ENCODE measurements around the gene ZNF385A.

ZNF385A gene

GRCh38 chr12:54358945-54359761 is 25.4 kb downstream of the ZNF385A start (continued):
- TF ChIP-seq ZNF274 (IDR thresholded peaks at IDR 0.05; ENCODE audit: low read length): no peak
- TF ChIP-seq ZNF274 (tag by site-specific recombination; IDR thresholded peaks at IDR 0.05; ENCODE audit: borderline replicate concordance): no peak
- no peak for TF ChIP-seq ZNF140 (tag by site-specific recombination; IDR thresholded peaks at IDR 0.05)
- TF ChIP-seq, protein P1, sequence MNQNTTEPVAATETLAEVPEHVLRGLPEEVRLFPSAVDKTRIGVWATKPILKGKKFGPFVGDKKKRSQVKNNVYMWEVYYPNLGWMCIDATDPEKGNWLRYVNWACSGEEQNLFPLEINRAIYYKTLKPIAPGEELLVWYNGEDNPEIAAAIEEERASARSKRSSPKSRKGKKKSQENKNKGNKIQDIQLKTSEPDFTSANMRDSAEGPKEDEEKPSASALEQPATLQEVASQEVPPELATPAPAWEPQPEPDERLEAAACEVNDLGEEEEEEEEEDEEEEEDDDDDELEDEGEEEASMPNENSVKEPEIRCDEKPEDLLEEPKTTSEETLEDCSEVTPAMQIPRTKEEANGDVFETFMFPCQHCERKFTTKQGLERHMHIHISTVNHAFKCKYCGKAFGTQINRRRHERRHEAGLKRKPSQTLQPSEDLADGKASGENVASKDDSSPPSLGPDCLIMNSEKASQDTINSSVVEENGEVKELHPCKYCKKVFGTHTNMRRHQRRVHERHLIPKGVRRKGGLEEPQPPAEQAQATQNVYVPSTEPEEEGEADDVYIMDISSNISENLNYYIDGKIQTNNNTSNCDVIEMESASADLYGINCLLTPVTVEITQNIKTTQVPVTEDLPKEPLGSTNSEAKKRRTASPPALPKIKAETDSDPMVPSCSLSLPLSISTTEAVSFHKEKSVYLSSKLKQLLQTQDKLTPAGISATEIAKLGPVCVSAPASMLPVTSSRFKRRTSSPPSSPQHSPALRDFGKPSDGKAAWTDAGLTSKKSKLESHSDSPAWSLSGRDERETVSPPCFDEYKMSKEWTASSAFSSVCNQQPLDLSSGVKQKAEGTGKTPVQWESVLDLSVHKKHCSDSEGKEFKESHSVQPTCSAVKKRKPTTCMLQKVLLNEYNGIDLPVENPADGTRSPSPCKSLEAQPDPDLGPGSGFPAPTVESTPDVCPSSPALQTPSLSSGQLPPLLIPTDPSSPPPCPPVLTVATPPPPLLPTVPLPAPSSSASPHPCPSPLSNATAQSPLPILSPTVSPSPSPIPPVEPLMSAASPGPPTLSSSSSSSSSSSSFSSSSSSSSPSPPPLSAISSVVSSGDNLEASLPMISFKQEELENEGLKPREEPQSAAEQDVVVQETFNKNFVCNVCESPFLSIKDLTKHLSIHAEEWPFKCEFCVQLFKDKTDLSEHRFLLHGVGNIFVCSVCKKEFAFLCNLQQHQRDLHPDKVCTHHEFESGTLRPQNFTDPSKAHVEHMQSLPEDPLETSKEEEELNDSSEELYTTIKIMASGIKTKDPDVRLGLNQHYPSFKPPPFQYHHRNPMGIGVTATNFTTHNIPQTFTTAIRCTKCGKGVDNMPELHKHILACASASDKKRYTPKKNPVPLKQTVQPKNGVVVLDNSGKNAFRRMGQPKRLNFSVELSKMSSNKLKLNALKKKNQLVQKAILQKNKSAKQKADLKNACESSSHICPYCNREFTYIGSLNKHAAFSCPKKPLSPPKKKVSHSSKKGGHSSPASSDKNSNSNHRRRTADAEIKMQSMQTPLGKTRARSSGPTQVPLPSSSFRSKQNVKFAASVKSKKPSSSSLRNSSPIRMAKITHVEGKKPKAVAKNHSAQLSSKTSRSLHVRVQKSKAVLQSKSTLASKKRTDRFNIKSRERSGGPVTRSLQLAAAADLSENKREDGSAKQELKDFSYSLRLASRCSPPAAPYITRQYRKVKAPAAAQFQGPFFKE (tag by site-specific recombination; IDR thresholded peaks at IDR 0.05; ENCODE audit: borderline replicate concordance): peak; percentile 62; the same call in 1 of the 2 replicates
- TF ChIP-seq KLF9 (tag by site-specific recombination; IDR thresholded peaks at IDR 0.05; ENCODE audit: low read depth): peak; percentile 86
- TF ChIP-seq ZNF596 (tag by site-specific recombination; IDR thresholded peaks at IDR 0.05): peak; percentile 92
- TF ChIP-seq ZNF138 (tag by site-specific recombination; IDR thresholded peaks at IDR 0.05; ENCODE audit: borderline replicate concordance): no peak
- peak; percentile 93 for TF ChIP-seq GLIS2 (tag by site-specific recombination; IDR thresholded peaks at IDR 0.05)
- no peak; the same call in 1 of the 2 replicates for TF ChIP-seq GLI2 (tag by site-specific recombination; IDR thresholded peaks at IDR 0.05; ENCODE audit: borderline replicate concordance, low read depth)
- no peak for TF ChIP-seq ZNF214 (tag by site-specific recombination; IDR thresholded peaks at IDR 0.05; ENCODE audit: borderline replicate concordance)
- TF ChIP-seq ZNF747 (tag by site-specific recombination; IDR thresholded peaks at IDR 0.05): no peak
- peak; percentile 100 for TF ChIP-seq GFI1B (tag by site-specific recombination; IDR thresholded peaks at IDR 0.05)
- TF ChIP-seq, protein P2, sequence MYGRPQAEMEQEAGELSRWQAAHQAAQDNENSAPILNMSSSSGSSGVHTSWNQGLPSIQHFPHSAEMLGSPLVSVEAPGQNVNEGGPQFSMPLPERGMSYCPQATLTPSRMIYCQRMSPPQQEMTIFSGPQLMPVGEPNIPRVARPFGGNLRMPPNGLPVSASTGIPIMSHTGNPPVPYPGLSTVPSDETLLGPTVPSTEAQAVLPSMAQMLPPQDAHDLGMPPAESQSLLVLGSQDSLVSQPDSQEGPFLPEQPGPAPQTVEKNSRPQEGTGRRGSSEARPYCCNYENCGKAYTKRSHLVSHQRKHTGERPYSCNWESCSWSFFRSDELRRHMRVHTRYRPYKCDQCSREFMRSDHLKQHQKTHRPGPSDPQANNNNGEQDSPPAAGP (tag by site-specific recombination; IDR thresholded peaks at IDR 0.05): peak; percentile 100
- TF ChIP-seq ZNF23 (tag by site-specific recombination; IDR thresholded peaks at IDR 0.05; ENCODE audit: borderline replicate concordance): no peak
- peak; percentile 95 for TF ChIP-seq BCL11B (tag by site-specific recombination; IDR thresholded peaks at IDR 0.05; ENCODE audit: low read depth)
- TF ChIP-seq ZNF677 (tag by site-specific recombination; IDR thresholded peaks at IDR 0.05): no peak
- TF ChIP-seq ZNF239 (tag by site-specific recombination; IDR thresholded peaks at IDR 0.05): peak; percentile 60; the same call in 1 of the 2 replicates
- TF ChIP-seq, protein P3, sequence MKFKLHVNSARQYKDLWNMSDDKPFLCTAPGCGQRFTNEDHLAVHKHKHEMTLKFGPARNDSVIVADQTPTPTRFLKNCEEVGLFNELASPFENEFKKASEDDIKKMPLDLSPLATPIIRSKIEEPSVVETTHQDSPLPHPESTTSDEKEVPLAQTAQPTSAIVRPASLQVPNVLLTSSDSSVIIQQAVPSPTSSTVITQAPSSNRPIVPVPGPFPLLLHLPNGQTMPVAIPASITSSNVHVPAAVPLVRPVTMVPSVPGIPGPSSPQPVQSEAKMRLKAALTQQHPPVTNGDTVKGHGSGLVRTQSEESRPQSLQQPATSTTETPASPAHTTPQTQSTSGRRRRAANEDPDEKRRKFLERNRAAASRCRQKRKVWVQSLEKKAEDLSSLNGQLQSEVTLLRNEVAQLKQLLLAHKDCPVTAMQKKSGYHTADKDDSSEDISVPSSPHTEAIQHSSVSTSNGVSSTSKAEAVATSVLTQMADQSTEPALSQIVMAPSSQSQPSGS (tag by site-specific recombination; IDR thresholded peaks at IDR 0.05; ENCODE audit: low read depth): peak; percentile 67
- no peak for TF ChIP-seq ZNF701 (tag by site-specific recombination; IDR thresholded peaks at IDR 0.05)
- TF ChIP-seq, protein P4, sequence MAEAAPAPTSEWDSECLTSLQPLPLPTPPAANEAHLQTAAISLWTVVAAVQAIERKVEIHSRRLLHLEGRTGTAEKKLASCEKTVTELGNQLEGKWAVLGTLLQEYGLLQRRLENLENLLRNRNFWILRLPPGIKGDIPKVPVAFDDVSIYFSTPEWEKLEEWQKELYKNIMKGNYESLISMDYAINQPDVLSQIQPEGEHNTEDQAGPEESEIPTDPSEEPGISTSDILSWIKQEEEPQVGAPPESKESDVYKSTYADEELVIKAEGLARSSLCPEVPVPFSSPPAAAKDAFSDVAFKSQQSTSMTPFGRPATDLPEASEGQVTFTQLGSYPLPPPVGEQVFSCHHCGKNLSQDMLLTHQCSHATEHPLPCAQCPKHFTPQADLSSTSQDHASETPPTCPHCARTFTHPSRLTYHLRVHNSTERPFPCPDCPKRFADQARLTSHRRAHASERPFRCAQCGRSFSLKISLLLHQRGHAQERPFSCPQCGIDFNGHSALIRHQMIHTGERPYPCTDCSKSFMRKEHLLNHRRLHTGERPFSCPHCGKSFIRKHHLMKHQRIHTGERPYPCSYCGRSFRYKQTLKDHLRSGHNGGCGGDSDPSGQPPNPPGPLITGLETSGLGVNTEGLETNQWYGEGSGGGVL (tag by site-specific recombination; IDR thresholded peaks at IDR 0.05): peak; percentile 100
- no peak for TF ChIP-seq ZNF112 (tag by site-specific recombination; IDR thresholded peaks at IDR 0.05)
- TF ChIP-seq, protein P5, sequence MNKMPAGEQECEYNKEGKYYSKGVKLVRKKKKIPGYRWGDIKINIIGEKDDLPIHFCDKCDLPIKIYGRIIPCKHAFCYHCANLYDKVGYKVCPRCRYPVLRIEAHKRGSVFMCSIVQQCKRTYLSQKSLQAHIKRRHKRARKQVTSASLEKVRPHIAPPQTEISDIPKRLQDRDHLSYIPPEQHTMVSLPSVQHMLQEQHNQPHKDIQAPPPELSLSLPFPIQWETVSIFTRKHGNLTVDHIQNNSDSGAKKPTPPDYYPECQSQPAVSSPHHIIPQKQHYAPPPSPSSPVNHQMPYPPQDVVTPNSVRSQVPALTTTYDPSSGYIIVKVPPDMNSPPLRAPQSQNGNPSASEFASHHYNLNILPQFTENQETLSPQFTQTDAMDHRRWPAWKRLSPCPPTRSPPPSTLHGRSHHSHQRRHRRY (tag by site-specific recombination; IDR thresholded peaks at IDR 0.05): peak; percentile 97
- no peak for TF ChIP-seq ZNF548 (tag by site-specific recombination; IDR thresholded peaks at IDR 0.05)
- TF ChIP-seq, protein P6, sequence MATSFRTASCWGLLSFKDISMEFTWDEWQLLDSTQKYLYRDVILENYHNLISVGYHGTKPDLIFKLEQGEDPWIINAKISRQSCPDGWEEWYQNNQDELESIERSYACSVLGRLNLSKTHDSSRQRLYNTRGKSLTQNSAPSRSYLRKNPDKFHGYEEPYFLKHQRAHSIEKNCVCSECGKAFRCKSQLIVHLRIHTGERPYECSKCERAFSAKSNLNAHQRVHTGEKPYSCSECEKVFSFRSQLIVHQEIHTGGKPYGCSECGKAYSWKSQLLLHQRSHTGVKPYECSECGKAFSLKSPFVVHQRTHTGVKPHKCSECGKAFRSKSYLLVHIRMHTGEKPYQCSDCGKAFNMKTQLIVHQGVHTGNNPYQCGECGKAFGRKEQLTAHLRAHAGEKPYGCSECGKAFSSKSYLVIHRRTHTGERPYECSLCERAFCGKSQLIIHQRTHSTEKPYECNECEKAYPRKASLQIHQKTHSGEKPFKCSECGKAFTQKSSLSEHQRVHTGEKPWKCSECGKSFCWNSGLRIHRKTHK (tag by site-specific recombination; IDR thresholded peaks at IDR 0.05): no peak; the same call in 1 of the 2 replicates
- peak; percentile 70; the same call in 1 of the 2 replicates for TF ChIP-seq HOXA7 (CRISPR knock-in tag; IDR thresholded peaks at IDR 0.05; ENCODE audit: borderline replicate concordance)
- TF ChIP-seq HOXC10 (CRISPR knock-in tag; IDR thresholded peaks at IDR 0.05): peak; percentile 100
